HepG2 (cell line): Measurements from ENCODE around the gene CCND1. TPM values are rescaled to one million over a fixed set of nuclear protein-coding genes. Genes with fewer than 3 reads are reported as not detected.

Experiments
- ATF7 ChIP-seq, 2 experiments: fragments of 450-650 bp in 1 of 2; sonication (generic) in 1 of 2; formaldehyde crosslinking in 1 of 2; IDR thresholded peaks; 2 replicates each; pipeline versions ENCODE4 v1.4.0 to v1.6.1; 2016 to 2020; ENCODE audit warnings: antibody characterized with exemption in 1 of 2, mild to moderate bottlenecking in 1 of 2, missing genetic modification reagents in 1 of 2
- BORCS8-MEF2B ChIP-seq: sonication (generic); formaldehyde crosslinking; IDR thresholded peaks from 2 replicates; pipeline ENCODE4 v1.8.0; 2022; ENCODE audit warnings: mild to moderate bottlenecking, missing genetic modification reagents
- CCAR2 ChIP-seq: fragments of 200-400 bp; formaldehyde crosslinking; optimal IDR thresholded peaks from 2 replicates; pipeline ENCODE3; 2018; ENCODE audit warnings: low read depth, mild to moderate bottlenecking, low read length, moderate library complexity
- CCDC6 ChIP-seq: sonication (generic); formaldehyde crosslinking; IDR thresholded peaks from 2 replicates; pipeline ENCODE4 v1.8.1; 2022; ENCODE audit warnings: mild to moderate bottlenecking, missing genetic modification reagents, moderate library complexity
- CHCHD3 ChIP-seq: sonication (generic); formaldehyde crosslinking; IDR thresholded peaks from 2 replicates; pipeline ENCODE4 v1.8.0; 2022; ENCODE audit warnings: mild to moderate bottlenecking, missing genetic modification reagents, moderate library complexity
- FOXO1 ChIP-seq: sonication (generic); formaldehyde crosslinking; IDR thresholded peaks from 2 replicates; pipeline ENCODE4 v1.4.0; 2020; ENCODE audit warnings: missing genetic modification reagents
- IKZF4 ChIP-seq: sonication (generic); formaldehyde crosslinking; IDR thresholded peaks from 2 replicates; pipeline ENCODE4 v1.5.1; 2020; ENCODE audit warnings: borderline replicate concordance, mild to moderate bottlenecking, low read depth, missing genetic modification reagents; ENCODE audit errors: not compliant biosample characterization
- JARID2 ChIP-seq: sonication (generic); formaldehyde crosslinking; IDR thresholded peaks from 2 replicates; pipeline ENCODE4 v1.8.1; 2023; ENCODE audit warnings: missing genetic modification reagents, inconsistent platforms; ENCODE audit not compliant: insufficient replicate concordance
- KAT8 ChIP-seq: IDR thresholded peaks from 2 replicates; pipeline ENCODE4 v1.6.1; 2016; ENCODE audit warnings: missing genetic modification reagents, missing compliant biosample characterization
- KDM2A ChIP-seq: sonication (generic); formaldehyde crosslinking; IDR thresholded peaks from 2 replicates; pipeline ENCODE4 v1.4.0; 2020; ENCODE audit warnings: low read depth, missing genetic modification reagents, borderline replicate concordance
- KDM5B ChIP-seq: sonication (generic); formaldehyde crosslinking; IDR thresholded peaks from 2 replicates; pipeline ENCODE4 v1.4.0; 2020; ENCODE audit warnings: missing genetic modification reagents, mild to moderate bottlenecking, borderline replicate concordance
- KLF12 ChIP-seq: sonication (generic); formaldehyde crosslinking; IDR thresholded peaks from 2 replicates; pipeline ENCODE4 v1.4.0; 2020; ENCODE audit warnings: missing genetic modification reagents, borderline replicate concordance
- LCORL ChIP-seq, 2 experiments: fragments of 450-650 bp in 1 of 2; sonication (generic) in 1 of 2; formaldehyde crosslinking in 1 of 2; IDR thresholded peaks; 2 replicates each; pipeline versions ENCODE4 v1.5.0 to v1.6.1; 2017 to 2020; ENCODE audit warnings: antibody characterized with exemption in 1 of 2, missing genetic modification reagents in 1 of 2
- MAFG ChIP-seq: sonication (generic); formaldehyde crosslinking; IDR thresholded peaks from 2 replicates; pipeline ENCODE4 v1.5.1; 2020; ENCODE audit warnings: mild to moderate bottlenecking, missing genetic modification reagents
- POLR2A ChIP-seq, 2 experiments: IDR thresholded peaks; 2 replicates each; pipeline ENCODE4 v1.6.1; 2011; ENCODE audit warnings: low read depth in 2 of 2, low read length in 2 of 2, mild to moderate bottlenecking in 1 of 2, moderate library complexity in 1 of 2; ENCODE audit not compliant: insufficient read depth in 1 of 2
- POLR2G ChIP-seq: fragments of 200-400 bp; formaldehyde crosslinking; IDR thresholded peaks from 2 replicates; pipeline ENCODE4 v1.6.1; 2018; ENCODE audit warnings: mild to moderate bottlenecking, low read depth, low read length, moderate library complexity
- SMC3 ChIP-seq: IDR thresholded peaks from 2 replicates; pipeline ENCODE4 v1.6.1; 2011; ENCODE audit warnings: low read length, improper control_type of control experiment
- TAF1 ChIP-seq: sonication (generic); formaldehyde crosslinking; IDR thresholded peaks from 2 replicates; pipeline ENCODE4 v1.4.0; 2020; ENCODE audit warnings: missing genetic modification reagents
- THAP7 ChIP-seq: sonication (generic); formaldehyde crosslinking; IDR thresholded peaks from 2 replicates; pipeline ENCODE4 v1.8.1; 2023; ENCODE audit warnings: mild to moderate bottlenecking, missing genetic modification reagents
- ZBTB20 ChIP-seq: sonication (generic); formaldehyde crosslinking; IDR thresholded peaks from 2 replicates; pipeline ENCODE4 v1.8.1; 2023; ENCODE audit warnings: missing genetic modification reagents, low read depth, mild to moderate bottlenecking, borderline replicate concordance
- ZMYM4 ChIP-seq: sonication (generic); formaldehyde crosslinking; IDR thresholded peaks from 2 replicates; pipeline ENCODE4 v1.8.1; 2023; ENCODE audit warnings: mild to moderate bottlenecking, missing genetic modification reagents
- ZNF12 ChIP-seq: sonication (generic); formaldehyde crosslinking; IDR thresholded peaks from 2 replicates; pipeline ENCODE4 v1.5.0; 2020; ENCODE audit warnings: missing genetic modification reagents
- ZNF143 ChIP-seq: sonication (generic); formaldehyde crosslinking; IDR thresholded peaks from 2 replicates; pipeline ENCODE4 v1.4.0; 2020; ENCODE audit warnings: missing genetic modification reagents
- ZNF343 ChIP-seq: sonication (generic); formaldehyde crosslinking; IDR thresholded peaks from 2 replicates; pipeline ENCODE4 v1.4.0; 2020; ENCODE audit warnings: mild to moderate bottlenecking, missing genetic modification reagents
- ZNF614 ChIP-seq: IDR thresholded peaks from 2 replicates; pipeline ENCODE4 v1.6.1; 2018; ENCODE audit warnings: missing biosample characterization, missing genetic modification reagents, inconsistent platforms, borderline replicate concordance
- polyA plus RNA-seq, 8 experiments: library from polyadenylated mRNA; depleted of rRNA in 3 of 8; stranded (reverse) in 7 of 8; unstranded in 1 of 8; fragments of >200 nt; fragmentation: Illumina TruSeq in 4 of 8; extraction: Trizol in 4 of 8; gene quantifications; 2 replicates each; pipeline versions ENCODE4 v1.2.1 to v1.2.3, GENCODE V29; 2011 to 2016; ENCODE audit warnings: low read depth in 4 of 8, missing spikeins in 1 of 8, mixed read lengths in 1 of 8; ENCODE audit not compliant: insufficient read depth in 1 of 8
- total RNA-seq, 5 experiments: library from RNA; depleted of rRNA; stranded (reverse); fragments of >200 nt; fragmentation: Illumina TruSeq; extraction: Trizol; gene quantifications; 2 replicates each; pipeline ENCODE4 v1.2.3, GENCODE V29; 2016; ENCODE audit warnings: low read depth in 1 of 5
- TF ChIP-seq, protein P1 (sequence below): IDR thresholded peaks from 2 replicates; pipeline ENCODE4 v1.6.1; 2016; ENCODE audit warnings: missing compliant biosample characterization, missing genetic modification reagents, borderline replicate concordance

Gene CCND1
- total and polyA plus RNA-seq, 2 of the 13 experiments (the other 11 are each of a cell fraction or from before 2014, with no cell fraction given), result 107 to 136 TPM

- no peak for TF ChIP-seq SMC3
- TF ChIP-seq BORCS8-MEF2B (CRISPR knock-in tag), result no peak; the same call in 1 of the 2 replicates
- no peak for TF ChIP-seq CCAR2
- no peak for TF ChIP-seq CHCHD3 (CRISPR knock-in tag)
- TF ChIP-seq KAT8, result peak; percentile 78
- peak; percentile 63; the same call in 1 of the 2 replicates for TF ChIP-seq ZNF12 (CRISPR knock-in tag)
- TF ChIP-seq, protein P1, sequence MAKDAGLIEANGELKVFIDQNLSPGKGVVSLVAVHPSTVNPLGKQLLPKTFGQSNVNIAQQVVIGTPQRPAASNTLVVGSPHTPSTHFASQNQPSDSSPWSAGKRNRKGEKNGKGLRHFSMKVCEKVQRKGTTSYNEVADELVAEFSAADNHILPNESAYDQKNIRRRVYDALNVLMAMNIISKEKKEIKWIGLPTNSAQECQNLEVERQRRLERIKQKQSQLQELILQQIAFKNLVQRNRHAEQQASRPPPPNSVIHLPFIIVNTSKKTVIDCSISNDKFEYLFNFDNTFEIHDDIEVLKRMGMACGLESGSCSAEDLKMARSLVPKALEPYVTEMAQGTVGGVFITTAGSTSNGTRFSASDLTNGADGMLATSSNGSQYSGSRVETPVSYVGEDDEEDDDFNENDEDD, result peak; percentile 60; the same call in 1 of the 2 replicates
- peak; percentile 57; the same call in 1 of the 2 replicates for TF ChIP-seq KDM5B
- TF ChIP-seq ZNF614 (CRISPR knock-in tag), result peak; percentile 70; the same call in 1 of the 2 replicates
- TF ChIP-seq FOXO1 (CRISPR knock-in tag), result peak; percentile 84; the same call in 1 of the 2 replicates
- no peak for TF ChIP-seq LCORL (IDR thresholded peaks at IDR 0.05)
- TF ChIP-seq LCORL (CRISPR knock-in tag; IDR thresholded peaks at IDR 0.05), result peak; percentile 83; the same call in 1 of the 2 replicates
- peak; percentile 87 for TF ChIP-seq ZNF143
- no peak for TF ChIP-seq ATF7 (IDR thresholded peaks at IDR 0.05)
- 0 out of 2 replicates have a peak, but pooled peaks have one; percentile 68 for TF ChIP-seq ATF7 (CRISPR knock-in tag; IDR thresholded peaks at IDR 0.05)
- TF ChIP-seq THAP7 (CRISPR knock-in tag), result no peak
- no peak for TF ChIP-seq IKZF4 (CRISPR knock-in tag)
- TF ChIP-seq KDM2A (CRISPR knock-in tag), result no peak
- no peak for TF ChIP-seq KLF12 (CRISPR knock-in tag)
- peak; percentile 54; the same call in 1 of the 2 replicates for TF ChIP-seq TAF1 (CRISPR knock-in tag)
- peak; percentile 89 for TF ChIP-seq POLR2G
- peak; percentile 39; the same call in 1 of the 2 replicates for TF ChIP-seq ZMYM4 (CRISPR knock-in tag)
- TF ChIP-seq MAFG (CRISPR knock-in tag), result no peak
- TF ChIP-seq POLR2A (IDR thresholded peaks at IDR 0.05; ENCODE audit: insufficient read depth in 1 of 2, low read depth in 2 of 2, low read length in 2 of 2), result peak; percentile 38 to 66
- peak; percentile 67; the same call in 1 of the 2 replicates for TF ChIP-seq CCDC6 (CRISPR knock-in tag)
- peak; percentile 66; the same call in 1 of the 2 replicates for TF ChIP-seq ZBTB20 (CRISPR knock-in tag)
- TF ChIP-seq JARID2 (CRISPR knock-in tag), result no peak
- peak; percentile 75; the same call in 1 of the 2 replicates for TF ChIP-seq ZNF343
These were observed 25.2 kb upstream of the CCND1 start (continued) for GRCh38 chr11:69615545-69616278.
